SK-N-SH (cell line): ENCODE measurements around the gene CD63. TPM values are rescaled to one million over a fixed set of nuclear protein-coding genes. Genes with fewer than 3 reads are reported as not detected.

Experiments
- CTCF ChIA-PET: fragments of 300-600, 350-600 bp; formaldehyde crosslinking; extraction: SDS; loops from one replicate; lab custom pipeline; 2021; lab: Yijun Ruan, JAX
- POLR2A ChIA-PET: fragments of 350-600 bp; sonication (Branson Sonifier 250); formaldehyde crosslinking; extraction: SDS; loops from one replicate; lab custom pipeline; 2020; ENCODE audit warnings: antibody characterized with exemption, inconsistent platforms; lab: Yijun Ruan, JAX
- DNase-seq: peaks from one replicate; pipeline ENCODE4 v3.0.0; 2012
- H2AFZ ChIP-seq: fragments of 200-600 bp; sonication (generic); 2 replicates; pipeline ENCODE4 v1.8.1; 2016; ENCODE audit warnings: antibody characterized with exemption, mild to moderate bottlenecking, low read depth
- H3F3A ChIP-seq: fragments of 200-600 bp; sonication (generic); replicated peaks from 2 replicates; pipeline ENCODE3; 2016; ENCODE audit warnings: antibody characterized with exemption, mild to moderate bottlenecking; ENCODE audit not compliant: insufficient read depth
- H3K27ac ChIP-seq, 2 experiments: fragments of 200-500 bp in 1 of 2; fragments of 200-600 bp in 1 of 2; sonication (Bioruptor generic) in 1 of 2; sonication (generic), shearing (Covaris generic) in 1 of 2; 2 replicates each; pipeline versions ENCODE4 v1.5.1 to v1.6.1; 2014 to 2016; ENCODE audit warnings: low read depth in 2 of 2, inconsistent platforms in 1 of 2, low read length in 1 of 2, mild to moderate bottlenecking in 1 of 2, mixed read lengths in 1 of 2
- H3K27me3 ChIP-seq: fragments of 200-600 bp; sonication (generic), shearing (Covaris generic); 2 replicates; pipeline ENCODE4 v1.6.1; 2016; ENCODE audit warnings: mixed run types; ENCODE audit not compliant: insufficient read depth
- H3K36me3 ChIP-seq, 2 experiments: fragments of 200-500 bp in 1 of 2; fragments of 200-600 bp in 1 of 2; sonication (Bioruptor generic) in 1 of 2; sonication (generic) in 1 of 2; replicated peaks in 1 of 2; 2 replicates each; pipeline versions ENCODE3 to v1.5.1; 2014 to 2016; ENCODE audit warnings: low read length in 1 of 2, mild to moderate bottlenecking in 1 of 2; ENCODE audit not compliant: insufficient read depth in 2 of 2, control insufficient read depth in 1 of 2
- H3K4me1 ChIP-seq, 2 experiments: fragments of 200-500 bp in 1 of 2; fragments of 200-600 bp in 1 of 2; sonication (Bioruptor generic) in 1 of 2; sonication (generic), shearing (Covaris generic) in 1 of 2; 2 replicates each; pipeline versions ENCODE4 v1.5.1 to v1.6.1; 2014 to 2016; ENCODE audit warnings: low read depth in 1 of 2, low read length in 1 of 2, mixed run types in 1 of 2; ENCODE audit not compliant: insufficient read depth in 2 of 2, control insufficient read depth in 1 of 2
- H3K4me2 ChIP-seq: fragments of 200-600 bp; sonication (generic), shearing (Covaris generic); 2 replicates; pipeline ENCODE4 v1.6.1; 2017; ENCODE audit warnings: mixed run types
- H3K4me3 ChIP-seq, 2 experiments: fragments of 200-500 bp in 1 of 2; fragments of 200-600 bp in 1 of 2; sonication (Bioruptor generic) in 1 of 2; sonication (generic), shearing (Covaris generic) in 1 of 2; 2 replicates each; pipeline versions ENCODE4 v1.5.1 to v1.8.1; 2014 to 2016; ENCODE audit warnings: low read depth in 2 of 2, inconsistent platforms in 1 of 2, low read length in 1 of 2, mild to moderate bottlenecking in 1 of 2, mixed read lengths in 1 of 2, moderate library complexity in 1 of 2
- H3K79me2 ChIP-seq: fragments of 200-600 bp; sonication (generic); 2 replicates; pipeline ENCODE4 v1.8.1; 2017; ENCODE audit warnings: mild to moderate bottlenecking; ENCODE audit not compliant: insufficient read depth
- H3K9ac ChIP-seq: fragments of 200-600 bp; sonication (generic); 2 replicates; pipeline ENCODE4 v1.6.1; 2017; ENCODE audit warnings: mixed run types
- H3K9me2 ChIP-seq: fragments of 200-600 bp; sonication (generic); 2 replicates; pipeline ENCODE4 v1.6.1; 2017; ENCODE audit warnings: mixed run types
- H3K9me3 ChIP-seq: fragments of 200-600 bp; sonication (generic); 2 replicates; pipeline ENCODE4 v1.6.1; 2017; ENCODE audit warnings: mixed run types, mild to moderate bottlenecking, moderate library complexity
- H4K20me1 ChIP-seq: fragments of 200-600 bp; sonication (generic); 2 replicates; pipeline ENCODE4 v1.6.1; 2017; ENCODE audit warnings: mild to moderate bottlenecking, mixed run types; ENCODE audit not compliant: insufficient read depth
- CHD2 ChIP-seq: fragments of 150-350 bp; IDR thresholded peaks from 2 replicates; pipeline ENCODE4 v1.6.1; 2018; ENCODE audit warnings: low read length; ENCODE audit not compliant: partially characterized antibody
- CTCF ChIP-seq: fragments of 200-600 bp; sonication (generic); IDR thresholded peaks from 2 replicates; pipeline ENCODE4 v1.6.1; 2017; ENCODE audit warnings: antibody characterized with exemption, mild to moderate bottlenecking, moderate library complexity
- ELF1 ChIP-seq: IDR thresholded peaks from 2 replicates; pipeline ENCODE4 v1.4.0; 2012
- FOSL2 ChIP-seq: IDR thresholded peaks from 2 replicates; pipeline ENCODE4 v1.4.0; 2012; ENCODE audit warnings: low read depth, mild to moderate bottlenecking, moderate library complexity, borderline replicate concordance
- FOXM1 ChIP-seq: IDR thresholded peaks from 2 replicates; pipeline ENCODE4 v1.4.0; 2012; ENCODE audit warnings: low read depth, mild to moderate bottlenecking
- IRF3 ChIP-seq: fragments of 150-350 bp; IDR thresholded peaks from 2 replicates; pipeline ENCODE4 v1.6.1; 2016; ENCODE audit warnings: mild to moderate bottlenecking, low read depth, low read length
- MAX ChIP-seq: IDR thresholded peaks from 2 replicates; pipeline ENCODE4 v1.4.0; 2012; ENCODE audit warnings: low read depth
- NFIC ChIP-seq: IDR thresholded peaks from 2 replicates; pipeline ENCODE4 v1.4.0; 2012; ENCODE audit warnings: borderline replicate concordance
- NRF1 ChIP-seq: IDR thresholded peaks from 2 replicates; pipeline ENCODE4 v1.6.1; 2012; ENCODE audit warnings: low read depth, mild to moderate bottlenecking, low read length
- POLR2AphosphoS5 ChIP-seq: IDR thresholded peaks from 2 replicates; pipeline ENCODE4 v1.6.1; 2012; ENCODE audit warnings: low read depth, low read length
- RAD21 ChIP-seq: IDR thresholded peaks from 2 replicates; pipeline ENCODE4 v1.6.1; 2012; ENCODE audit warnings: mild to moderate bottlenecking, low read length
- RFX5 ChIP-seq: IDR thresholded peaks from 2 replicates; pipeline ENCODE4 v1.6.1; 2012; ENCODE audit warnings: mild to moderate bottlenecking, improper control_type of control experiment, low read length
- RXRA ChIP-seq: IDR thresholded peaks from 2 replicates; pipeline ENCODE4 v1.4.0; 2012; ENCODE audit warnings: low read depth, mild to moderate bottlenecking, borderline replicate concordance
- SMC3 ChIP-seq: IDR thresholded peaks from 2 replicates; pipeline ENCODE4 v1.6.1; 2012; ENCODE audit warnings: low read depth, low read length, improper control_type of control experiment
- TAF1 ChIP-seq: IDR thresholded peaks from 2 replicates; pipeline ENCODE4 v1.6.1; 2012; ENCODE audit warnings: low read depth, mild to moderate bottlenecking, low read length, moderate library complexity, borderline replicate concordance
- TEAD4 ChIP-seq: IDR thresholded peaks from 2 replicates; pipeline ENCODE4 v1.4.0; 2012; ENCODE audit warnings: mild to moderate bottlenecking, borderline replicate concordance; ENCODE audit not compliant: insufficient read depth
- USF1 ChIP-seq: IDR thresholded peaks from 2 replicates; pipeline ENCODE4 v1.4.0; 2012; ENCODE audit warnings: low read depth, borderline replicate concordance
- YY1 ChIP-seq: IDR thresholded peaks from 2 replicates; pipeline ENCODE4 v1.4.0; 2012; ENCODE audit warnings: low read depth, mild to moderate bottlenecking
- ZBTB33 ChIP-seq: IDR thresholded peaks from 2 replicates; pipeline ENCODE4 v1.4.0; 2012; ENCODE audit warnings: low read depth, borderline replicate concordance
- whole genome bisulfite sequencing: methylation state at CpG from one replicate; pipeline ENCODE4 v1.1.6; 2017; ENCODE audit warnings: low lambda C conversion rate; 5-methylcytosine and 5-hydroxymethylcytosine counted together
- polyA plus RNA-seq, 3 experiments: library from polyadenylated mRNA; depleted of rRNA; stranded (reverse); fragments of >200 nt; gene quantifications; 2 replicates each; pipeline ENCODE4 v1.2.3, GENCODE V29; 2012

Gene CD63
- polyA plus RNA-seq, 1 of the 3 experiments (the other 2 are of a cell fraction) = 1,465 TPM

- H3K9me2 ChIP-seq = no peaks in the 10 kb centered on the region
- H4K20me1 ChIP-seq = no peaks in the 10 kb centered on the region
- H3F3A ChIP-seq = no peaks in the 10 kb centered on the region
- peaks cover 8 to 11% of the 10 kb centered on the region in 2 experiments; a peak in 2 of 4 replicates for H3K4me1 ChIP-seq
- no peaks in the 10 kb centered on the region for H3K79me2 ChIP-seq
- H3K27me3 ChIP-seq = no peaks in the 10 kb centered on the region
- no peaks in the 10 kb centered on the region for H3K9me3 ChIP-seq
- no peaks in the 10 kb centered on the region for H3K36me3 ChIP-seq
- H3K4me2 ChIP-seq = no peak overlapping the region
- TF ChIP-seq TEAD4 = no peak
- TF ChIP-seq RAD21 = no peak
- TF ChIP-seq RXRA = no peak
- no peak for TF ChIP-seq FOXM1
- TF ChIP-seq FOSL2 = no peak
- no peak for TF ChIP-seq TAF1
- CTCF ChIA-PET = interaction anchor here (1.3 to 2.4 kb wide), 2 partner anchors 9 to 17 kb away, joined by 3 to 6 read pairs; partner anchors contain the start of gene RDH5
- no peak overlapping the region for H2AFZ ChIP-seq
- H3K4me3 ChIP-seq = no peak overlapping the region
- DNase-seq = no peak
- POLR2A ChIA-PET = no interaction called here
- no peak overlapping the region for H3K27ac ChIP-seq
- no peak overlapping the region for H3K9ac ChIP-seq
- WGBS = 67% methylated on average over 1 of the region's 2 CpGs
These were observed 25.5 kb downstream of the CD63 start for GRCh38 chr12:55703288-55703687.

- TF ChIP-seq MAX = no peak
- no peak for TF ChIP-seq CHD2
- no peak for TF ChIP-seq TEAD4
- TF ChIP-seq RFX5 = no peak
- TF ChIP-seq NRF1 = no peak
- no peak for TF ChIP-seq CTCF
- no peak for TF ChIP-seq POLR2AphosphoS5
- TF ChIP-seq ELF1 = no peak
- no peak for TF ChIP-seq SMC3
- TF ChIP-seq NFIC = no peak
- TF ChIP-seq IRF3 = no peak
- TF ChIP-seq USF1 = no peak
- no peak for TF ChIP-seq RXRA
- TF ChIP-seq ZBTB33 = no peak
- TF ChIP-seq YY1 = no peak
- Histone ChIP-seq H3K36me3 (no peaks in the 10 kb centered on the region), H3K4me1 (peaks cover 6 to 11% of the 10 kb centered on the region in 2 experiments; a peak in 1 of 4 replicates), H3K79me2 (no peaks in the 10 kb centered on the region), H3K9ac (no peak overlapping the region), H3K9me2 (no peaks in the 10 kb centered on the region), H2AFZ (no peak overlapping the region), H3K4me3 (no peak overlapping the region), H3K9me3 (no peaks in the 10 kb centered on the region), H3K4me2 (no peak overlapping the region), H3F3A (no peaks in the 10 kb centered on the region), H3K27ac (no peak overlapping the region), H4K20me1 (no peaks in the 10 kb centered on the region), H3K27me3 (no peaks in the 10 kb centered on the region)
- WGBS = 91% methylated on average over 8 of the region's 8 CpGs
- DNase-seq = no peak
- ChIA-PET CTCF (interaction anchor here (1.3 to 2.4 kb wide), 2 partner anchors 9 to 18 kb away, joined by 3 to 6 read pairs; partner anchors contain the start of gene RDH5), POLR2A (no interaction called here)
These were observed 25.9 kb downstream of the CD63 start for GRCh38 chr12:55702861-55703260.
